Activated naive CD8-positive, alpha-beta T cell treated with anti-CD3 and anti-CD28 coated beads for 36 hours (primary cell): ENCODE measurements around the gene CIB1. TPM values are rescaled to one million over a fixed set of nuclear protein-coding genes. Genes with fewer than 3 reads are reported as not detected.

ENCODE experiments used
- DNase-seq: peaks from one replicate; pipeline ENCODE4 v3.0.0; 2021
- H3K27ac Mint-ChIP-seq: one replicate; pipeline ENCODE4 v1.8.0; 2022; ENCODE audit warnings: mild to moderate bottlenecking, moderate library complexity, mixed read lengths
- H3K27me3 Mint-ChIP-seq: one replicate; pipeline ENCODE4 v1.8.0; 2022; ENCODE audit warnings: mild to moderate bottlenecking, mixed read lengths
- H3K36me3 Mint-ChIP-seq: one replicate; pipeline ENCODE4 v1.8.0; 2021; ENCODE audit warnings: mild to moderate bottlenecking, mixed read lengths
- H3K4me1 Mint-ChIP-seq: one replicate; pipeline ENCODE4 v1.8.0; 2021; ENCODE audit warnings: mixed read lengths
- H3K4me3 Mint-ChIP-seq: one replicate; pipeline ENCODE4 v1.8.0; 2022; ENCODE audit warnings: mild to moderate bottlenecking, moderate library complexity, mixed read lengths
- H3K9me3 Mint-ChIP-seq: one replicate; pipeline ENCODE4 v1.8.0; 2022; ENCODE audit warnings: mixed read lengths
- total RNA-seq, 2 experiments: library from RNA; stranded (reverse); gene quantifications; one replicate each; pipeline ENCODE4 v1.2.3, GENCODE V29; 2021

Gene CIB1
- total RNA-seq, 2 experiments from 2014 or later: 181 to 190 TPM

DNA sequence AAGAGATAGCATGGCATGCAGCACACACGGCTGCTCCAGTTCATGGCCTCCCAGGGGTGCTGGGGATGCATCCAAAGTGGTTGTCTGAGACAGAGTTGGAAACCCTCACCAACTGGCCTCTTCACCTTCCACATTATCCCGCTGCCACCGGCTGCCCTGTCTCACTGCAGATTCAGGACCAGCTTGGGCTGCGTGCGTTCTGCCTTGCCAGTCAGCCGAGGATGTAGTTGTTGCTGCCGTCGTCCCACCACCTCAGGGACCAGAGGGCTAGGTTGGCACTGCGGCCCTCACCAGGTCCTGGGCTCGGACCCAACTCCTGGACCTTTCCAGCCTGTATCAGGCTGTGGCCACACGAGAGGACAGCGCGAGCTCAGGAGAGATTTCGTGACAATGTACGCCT, 4.8 kb downstream of the CIB1 start:
- no peaks in the 10 kb centered on the region for H3K27me3 Mint-ChIP-seq
- DNase-seq: no peak
- H3K4me3 Mint-ChIP-seq: no peak overlapping the region
- no peaks in the 10 kb centered on the region for H3K9me3 Mint-ChIP-seq
- peaks cover 26% of the 10 kb centered on the region for H3K36me3 Mint-ChIP-seq
- no peak overlapping the region for H3K27ac Mint-ChIP-seq
- peaks cover 22% of the 10 kb centered on the region for H3K4me1 Mint-ChIP-seq

DNA sequence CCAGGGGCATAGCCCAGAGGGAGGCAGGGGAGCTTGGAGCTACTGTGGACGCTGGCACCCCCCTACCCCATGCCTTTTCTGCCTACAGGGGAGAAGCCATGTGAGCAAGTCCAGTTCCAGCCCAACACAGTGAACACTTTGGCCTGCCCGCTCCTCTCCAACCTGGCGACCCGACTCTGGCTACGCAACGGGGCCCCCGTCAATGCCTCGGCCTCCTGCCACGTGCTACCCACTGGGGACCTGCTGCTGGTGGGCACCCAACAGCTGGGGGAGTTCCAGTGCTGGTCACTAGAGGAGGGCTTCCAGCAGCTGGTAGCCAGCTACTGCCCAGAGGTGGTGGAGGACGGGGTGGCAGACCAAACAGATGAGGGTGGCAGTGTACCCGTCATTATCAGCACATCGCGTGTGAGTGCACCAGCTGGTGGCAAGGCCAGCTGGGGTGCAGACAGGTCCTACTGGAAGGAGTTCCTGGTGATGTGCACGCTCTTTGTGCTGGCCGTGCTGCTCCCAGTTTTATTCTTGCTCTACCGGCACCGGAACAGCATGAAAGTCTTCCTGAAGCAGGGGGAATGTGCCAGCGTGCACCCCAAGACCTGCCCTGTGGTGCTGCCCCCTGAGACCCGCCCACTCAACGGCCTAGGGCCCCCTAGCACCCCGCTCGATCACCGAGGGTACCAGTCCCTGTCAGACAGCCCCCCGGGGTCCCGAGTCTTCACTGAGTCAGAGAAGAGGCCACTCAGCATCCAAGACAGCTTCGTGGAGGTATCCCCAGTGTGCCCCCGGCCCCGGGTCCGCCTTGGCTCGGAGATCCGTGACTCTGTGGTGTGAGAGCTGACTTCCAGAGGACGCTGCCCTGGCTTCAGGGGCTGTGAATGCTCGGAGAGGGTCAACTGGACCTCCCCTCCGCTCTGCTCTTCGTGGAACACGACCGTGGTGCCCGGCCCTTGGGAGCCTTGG, 5.6 kb downstream of the CIB1 start:
- Mint-ChIP-seq H3K27me3 (no peaks in the 10 kb centered on the region), H3K4me1 (peaks cover 22% of the 10 kb centered on the region)

DNA sequence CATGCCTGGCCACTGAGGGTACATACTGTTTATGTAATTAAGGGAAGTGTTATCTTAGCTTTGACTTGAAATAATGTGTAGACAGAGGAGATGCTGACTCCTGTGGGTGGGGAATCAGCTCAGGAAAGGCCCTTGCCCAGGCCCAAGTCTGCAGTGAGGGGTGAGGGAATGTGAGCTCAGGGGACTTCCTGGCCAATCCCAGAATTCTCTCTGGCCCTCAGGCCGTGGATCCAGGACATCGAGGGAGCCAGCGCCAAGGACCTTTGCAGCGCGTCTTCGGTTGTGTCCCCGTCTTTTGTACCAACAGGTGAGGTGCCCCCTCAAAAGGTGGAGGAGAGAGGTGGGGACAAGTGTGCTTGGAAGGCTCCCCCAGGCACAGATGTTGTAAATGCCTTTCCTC, 6.4 kb downstream of the CIB1 start:
- no peak for DNase-seq
- Mint-ChIP-seq H3K27ac (no peak overlapping the region), H3K36me3 (peaks cover 21% of the 10 kb centered on the region), H3K4me1 (peaks cover 22% of the 10 kb centered on the region), H3K4me3 (no peak overlapping the region), H3K9me3 (no peaks in the 10 kb centered on the region), H3K27me3 (no peaks in the 10 kb centered on the region)

More for the DNA sequence above, 5.6 kb downstream of the CIB1 start:
- Mint-ChIP-seq H3K27ac (no peak overlapping the region), H3K9me3 (no peaks in the 10 kb centered on the region), H3K4me3 (no peak overlapping the region), H3K36me3 (peaks cover 26% of the 10 kb centered on the region)
- no peak for DNase-seq

GRCh38 chr15:90225504-90226234, 8.1 kb downstream of the CIB1 start:
- peaks cover 7% of the 10 kb centered on the region for H3K36me3 Mint-ChIP-seq
- no peak overlapping the region for H3K27ac Mint-ChIP-seq
- H3K4me3 Mint-ChIP-seq: no peak overlapping the region
- peaks cover 6% of the 10 kb centered on the region for H3K4me1 Mint-ChIP-seq
- no peaks in the 10 kb centered on the region for H3K27me3 Mint-ChIP-seq
- no peaks in the 10 kb centered on the region for H3K9me3 Mint-ChIP-seq
- no peak for DNase-seq

DNA sequence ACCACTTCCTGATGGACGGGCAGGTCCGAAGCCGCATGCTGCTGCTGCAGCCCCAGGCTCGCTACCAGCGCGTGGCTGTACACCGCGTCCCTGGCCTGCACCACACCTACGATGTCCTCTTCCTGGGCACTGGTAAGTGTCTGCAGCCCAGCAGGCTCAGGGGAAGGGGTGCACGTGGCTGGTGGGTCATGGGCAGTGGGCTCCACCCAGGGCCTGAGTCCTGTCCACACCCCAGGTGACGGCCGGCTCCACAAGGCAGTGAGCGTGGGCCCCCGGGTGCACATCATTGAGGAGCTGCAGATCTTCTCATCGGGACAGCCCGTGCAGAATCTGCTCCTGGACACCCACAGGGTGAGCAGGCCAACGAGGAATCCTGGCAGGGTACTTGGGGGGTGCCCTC, 8.7 kb downstream of the CIB1 start:
- peaks cover 2% of the 10 kb centered on the region for H3K36me3 Mint-ChIP-seq
- H3K9me3 Mint-ChIP-seq: no peaks in the 10 kb centered on the region
- no peaks in the 10 kb centered on the region for H3K27me3 Mint-ChIP-seq
- peaks cover 2% of the 10 kb centered on the region for H3K4me1 Mint-ChIP-seq
- no peak overlapping the region for H3K27ac Mint-ChIP-seq
- no peak overlapping the region for H3K4me3 Mint-ChIP-seq
- no peak for DNase-seq

DNA sequence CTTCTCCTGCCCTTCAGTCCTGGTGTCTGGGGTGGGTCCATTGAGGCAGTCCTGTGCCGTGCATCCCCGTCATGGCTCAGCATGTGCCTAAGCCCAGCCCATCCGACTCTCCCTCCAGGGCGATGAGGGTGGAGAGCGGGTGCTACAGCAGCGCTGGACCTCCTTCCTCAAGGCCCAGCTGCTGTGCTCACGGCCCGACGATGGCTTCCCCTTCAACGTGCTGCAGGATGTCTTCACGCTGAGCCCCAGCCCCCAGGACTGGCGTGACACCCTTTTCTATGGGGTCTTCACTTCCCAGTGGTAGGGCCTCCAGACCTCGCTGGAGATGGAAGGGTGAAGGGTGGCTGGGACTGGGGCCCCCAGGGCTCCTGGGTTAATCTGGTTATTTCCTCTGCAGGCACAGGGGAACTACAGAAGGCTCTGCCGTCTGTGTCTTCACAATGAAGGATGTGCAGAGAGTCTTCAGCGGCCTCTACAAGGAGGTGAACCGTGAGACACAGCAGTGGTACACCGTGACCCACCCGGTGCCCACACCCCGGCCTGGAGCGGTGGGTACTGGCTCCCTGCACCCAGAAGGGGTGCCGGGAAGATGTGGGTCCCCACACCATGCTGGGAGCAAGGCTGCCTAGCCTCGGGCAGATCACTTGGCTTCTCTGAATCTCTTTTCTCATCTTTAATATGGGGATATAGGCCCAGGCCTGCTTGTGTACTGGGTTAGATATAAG, 10.1 kb downstream of the CIB1 start:
- no peaks in the 10 kb centered on the region for H3K36me3 Mint-ChIP-seq
- no peak overlapping the region for H3K4me3 Mint-ChIP-seq
- H3K9me3 Mint-ChIP-seq: no peaks in the 10 kb centered on the region
- H3K27ac Mint-ChIP-seq: no peak overlapping the region
- no peaks in the 10 kb centered on the region for H3K27me3 Mint-ChIP-seq
- H3K4me1 Mint-ChIP-seq: no peaks in the 10 kb centered on the region
- DNase-seq: no peak

GRCh38 chr15:90222547-90222946, 11.2 kb downstream of the CIB1 start:
- Mint-ChIP-seq H3K4me1 (peaks cover under 1% of the 10 kb centered on the region), H3K36me3 (no peaks in the 10 kb centered on the region), H3K4me3 (no peak overlapping the region)

DNA sequence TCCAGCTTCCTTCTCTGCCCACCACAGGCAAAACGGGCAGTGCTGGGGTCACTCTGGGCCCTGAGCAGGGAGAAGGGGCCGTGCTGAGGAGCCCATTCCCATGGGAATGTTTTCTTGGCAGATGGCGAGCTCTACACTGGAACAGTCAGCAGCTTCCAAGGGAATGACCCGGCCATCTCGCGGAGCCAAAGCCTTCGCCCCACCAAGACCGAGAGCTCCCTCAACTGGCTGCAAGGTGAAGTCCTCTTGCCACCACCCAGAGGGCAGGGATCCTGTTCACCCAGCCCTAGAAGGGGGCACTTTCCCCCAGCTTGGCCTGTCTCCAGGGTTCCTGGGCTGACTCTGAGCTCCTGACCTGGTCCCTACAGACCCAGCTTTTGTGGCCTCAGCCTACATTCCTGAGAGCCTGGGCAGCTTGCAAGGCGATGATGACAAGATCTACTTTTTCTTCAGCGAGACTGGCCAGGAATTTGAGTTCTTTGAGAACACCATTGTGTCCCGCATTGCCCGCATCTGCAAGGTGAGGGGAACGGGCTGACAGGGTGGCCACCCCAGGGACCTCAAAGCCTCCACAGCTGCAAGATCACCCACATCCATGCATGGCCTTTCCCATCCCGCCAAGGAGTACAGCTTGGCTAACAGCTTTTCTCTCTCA, 12.4 kb downstream of the CIB1 start:
- H3K27me3 Mint-ChIP-seq: no peaks in the 10 kb centered on the region
- H3K36me3 Mint-ChIP-seq: no peaks in the 10 kb centered on the region
- DNase-seq: peak; percentile 34
- H3K4me1 Mint-ChIP-seq: peaks cover 3% of the 10 kb centered on the region
- no peak overlapping the region for H3K27ac Mint-ChIP-seq
- H3K4me3 Mint-ChIP-seq: no peak overlapping the region
- H3K9me3 Mint-ChIP-seq: no peaks in the 10 kb centered on the region

More at GRCh38 chr15:90222547-90222946, 11.2 kb downstream of the CIB1 start:
- Mint-ChIP-seq H3K9me3 (no peaks in the 10 kb centered on the region), H3K27me3 (no peaks in the 10 kb centered on the region), H3K27ac (no peak overlapping the region)
- DNase-seq: no peak

DNA sequence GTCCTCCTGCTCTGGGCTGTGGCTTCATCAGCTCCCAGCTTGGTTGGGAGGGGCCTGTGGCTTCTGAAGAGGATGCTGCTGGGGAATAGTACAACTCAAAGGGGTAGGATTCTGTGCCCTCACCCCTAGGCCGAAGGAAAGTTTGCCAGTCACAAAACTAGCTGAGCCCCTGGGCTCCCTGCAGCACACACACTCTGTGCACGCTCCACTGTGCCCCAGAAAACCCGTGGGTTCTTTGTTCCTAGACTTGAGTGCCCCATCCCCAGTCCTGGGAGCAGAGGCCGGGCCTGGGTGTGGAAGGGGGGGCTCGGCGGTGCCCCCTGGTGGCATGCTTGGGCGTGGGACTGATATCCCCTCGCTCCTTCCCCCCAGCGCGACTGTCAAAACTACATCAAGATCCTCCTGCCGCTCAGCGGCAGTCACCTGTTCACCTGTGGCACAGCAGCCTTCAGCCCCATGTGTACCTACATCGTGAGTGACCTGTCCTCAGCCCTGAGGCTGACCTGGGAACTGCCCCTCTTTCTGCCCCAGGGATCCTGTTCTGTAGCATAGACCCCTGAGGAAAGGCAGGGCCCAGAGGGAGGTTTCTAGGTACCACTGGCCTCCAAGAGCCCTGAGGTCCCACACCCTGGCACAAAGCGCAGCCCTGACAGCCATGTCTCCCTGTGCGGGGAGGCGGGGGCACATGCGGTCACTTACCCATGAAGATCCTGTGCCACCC, 14.2 kb downstream of the CIB1 start:
- no peaks in the 10 kb centered on the region for H3K36me3 Mint-ChIP-seq
- peak; percentile 64 for DNase-seq
- no peaks in the 10 kb centered on the region for H3K9me3 Mint-ChIP-seq
- H3K4me1 Mint-ChIP-seq: peaks cover 3% of the 10 kb centered on the region
- no peak overlapping the region for H3K4me3 Mint-ChIP-seq
- no peak overlapping the region for H3K27ac Mint-ChIP-seq
- H3K27me3 Mint-ChIP-seq: no peaks in the 10 kb centered on the region

GRCh38 chr15:90217671-90218394, 15.9 kb downstream of the CIB1 start:
- H3K4me1 Mint-ChIP-seq: peaks cover 8% of the 10 kb centered on the region
- DNase-seq: no peak
- no peaks in the 10 kb centered on the region for H3K9me3 Mint-ChIP-seq
- no peak overlapping the region for H3K27ac Mint-ChIP-seq
- no peaks in the 10 kb centered on the region for H3K27me3 Mint-ChIP-seq
- H3K36me3 Mint-ChIP-seq: no peaks in the 10 kb centered on the region
- H3K4me3 Mint-ChIP-seq: no peak overlapping the region

- Mint-ChIP-seq H3K4me1 (peaks cover 13% of the 10 kb centered on the region), H3K9me3 (no peaks in the 10 kb centered on the region), H3K27me3 (no peaks in the 10 kb centered on the region), H3K4me3 (no peak overlapping the region), H3K36me3 (no peaks in the 10 kb centered on the region), H3K27ac (no peak overlapping the region)
- no peak for DNase-seq
Measured at GRCh38 chr15:90214553-90215196, 19.1 kb downstream of the CIB1 start.

GRCh38 chr15:90213818-90214204, 19.9 kb downstream of the CIB1 start:
- no peak for DNase-seq
- Mint-ChIP-seq H3K9me3 (no peaks in the 10 kb centered on the region), H3K36me3 (no peaks in the 10 kb centered on the region), H3K27ac (no peak overlapping the region), H3K4me3 (no peak overlapping the region), H3K4me1 (peaks cover 15% of the 10 kb centered on the region), H3K27me3 (no peaks in the 10 kb centered on the region)

GRCh38 chr15:90213122-90213817, 20.5 kb downstream of the CIB1 start:
- Mint-ChIP-seq H3K27me3 (no peaks in the 10 kb centered on the region), H3K9me3 (no peaks in the 10 kb centered on the region), H3K36me3 (no peaks in the 10 kb centered on the region), H3K4me1 (peaks cover 15% of the 10 kb centered on the region), H3K4me3 (no peak overlapping the region), H3K27ac (peak overlapping the region; percentile 54)
- no peak for DNase-seq
